CD4-positive, alpha-beta T cell treated with Interleukin-10 for 1 hour (primary cell): ENCODE results near the gene R3HCC1L.
"Not testable (repeated sequence)": the region's sequence is repeated elsewhere in the genome, so short reads cannot be mapped to it uniquely, and the experiment has no call there.

Experiments
- DNase-seq: peaks from one replicate; pipeline ENCODE4 v3.0.0-alpha.2; 2020

The R3HCC1L gene

DNA sequence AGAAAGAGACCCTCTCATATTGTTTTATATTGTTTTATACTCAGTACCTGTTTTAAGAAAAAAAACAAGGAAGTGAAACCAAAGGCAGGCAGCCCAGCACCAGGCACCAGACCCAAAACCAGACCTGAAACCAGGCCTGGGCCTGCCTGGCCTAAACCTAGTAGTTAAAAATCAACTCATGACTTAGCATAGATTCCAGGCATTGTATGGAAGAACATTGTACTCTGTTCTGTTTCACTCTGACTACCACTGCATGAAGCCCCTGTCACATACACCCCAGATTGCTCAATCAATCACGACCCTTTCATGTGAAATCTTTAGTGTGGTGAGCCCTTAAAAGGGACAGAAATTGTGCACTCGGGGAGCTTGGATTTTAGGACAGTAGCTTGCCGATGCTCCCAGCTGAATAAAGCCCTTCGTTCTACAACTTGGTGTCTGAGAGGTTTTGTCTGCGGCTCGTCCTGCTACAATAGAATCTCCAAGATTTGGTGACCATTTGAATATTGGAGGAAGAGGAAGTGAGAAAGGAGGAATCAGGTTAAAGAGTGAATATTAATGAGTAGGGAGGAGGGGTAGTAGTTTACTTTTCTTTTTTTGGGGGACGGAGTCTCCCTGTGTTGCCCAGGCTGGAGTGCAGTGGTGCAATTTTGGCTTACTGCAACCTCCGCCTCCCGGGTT, 1.2 kb upstream of the R3HCC1L start:
- DNase-seq = not testable (repeated sequence)

- DNase-seq = no peak
Observed at GRCh38 chr10:98134117-98134430, 383 bp upstream of the R3HCC1L start.

- no peak for DNase-seq
Observed at GRCh38 chr10:98135222-98135899, 904 bp downstream of the R3HCC1L start.

DNA sequence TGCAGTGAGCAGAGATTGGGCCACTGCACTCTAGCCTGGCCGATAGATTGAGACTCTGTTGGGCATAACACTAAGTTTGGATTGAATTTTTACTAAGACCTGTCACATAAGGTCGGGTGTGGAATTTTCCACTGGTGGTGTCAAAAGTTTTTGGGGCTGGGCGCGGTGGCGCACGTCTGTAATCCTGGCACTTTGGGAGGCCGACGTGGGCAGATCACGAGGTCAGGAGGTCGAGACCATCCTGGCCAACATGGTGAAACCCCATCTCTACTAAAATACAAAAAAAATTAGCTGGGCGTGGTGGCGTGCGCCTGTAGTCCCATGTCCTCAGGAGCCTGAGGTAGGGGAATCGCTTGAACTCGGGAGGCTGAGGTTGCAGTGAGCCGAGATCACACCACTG, 2.3 kb downstream of the R3HCC1L start:
- not testable (repeated sequence) for DNase-seq

DNA sequence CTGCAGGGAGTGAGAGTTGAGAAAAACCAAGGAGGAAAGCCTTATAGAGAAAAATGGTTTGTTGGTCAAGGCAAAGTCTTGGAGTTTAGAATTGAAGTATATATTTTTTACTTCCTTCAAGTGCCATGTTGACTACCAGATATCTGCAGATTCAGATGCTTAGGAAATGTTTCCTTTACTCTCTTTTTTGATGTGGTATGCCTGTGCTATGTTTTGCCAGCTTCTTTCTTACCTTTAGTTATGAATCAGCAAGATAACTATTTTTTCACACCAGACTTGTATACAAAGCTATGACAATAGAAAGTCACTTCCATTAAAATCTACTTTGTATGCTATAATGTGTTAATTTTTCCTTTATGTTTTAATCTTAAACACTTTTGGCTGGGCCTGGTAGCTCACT, 3.6 kb downstream of the R3HCC1L start:
- peak; percentile 26 for DNase-seq

- no peak for DNase-seq
Observed at GRCh38 chr10:98139431-98139830, 5.0 kb downstream of the R3HCC1L start.

GRCh38 chr10:98141484-98142073, 7.1 kb downstream of the R3HCC1L start:
- DNase-seq = no peak

DNA sequence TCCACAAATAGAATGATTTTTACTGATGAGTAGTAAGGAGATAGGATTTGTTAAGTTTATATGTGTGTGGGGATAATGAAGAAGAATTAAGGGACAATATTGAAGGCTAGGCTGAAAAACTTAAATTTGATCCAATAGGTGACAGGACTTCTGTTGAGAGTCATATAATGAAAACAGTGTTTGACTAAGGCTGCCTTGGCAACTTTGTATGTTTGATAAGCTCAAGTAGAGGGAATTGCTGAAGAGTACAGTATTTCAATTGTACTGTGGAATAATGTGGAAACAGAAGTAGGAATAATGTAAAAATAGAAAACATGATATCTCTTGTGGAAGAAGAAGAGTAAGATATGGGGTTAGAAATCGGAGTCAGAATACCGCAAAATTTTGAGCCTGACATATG, 10.5 kb downstream of the R3HCC1L start:
- no peak for DNase-seq

DNA sequence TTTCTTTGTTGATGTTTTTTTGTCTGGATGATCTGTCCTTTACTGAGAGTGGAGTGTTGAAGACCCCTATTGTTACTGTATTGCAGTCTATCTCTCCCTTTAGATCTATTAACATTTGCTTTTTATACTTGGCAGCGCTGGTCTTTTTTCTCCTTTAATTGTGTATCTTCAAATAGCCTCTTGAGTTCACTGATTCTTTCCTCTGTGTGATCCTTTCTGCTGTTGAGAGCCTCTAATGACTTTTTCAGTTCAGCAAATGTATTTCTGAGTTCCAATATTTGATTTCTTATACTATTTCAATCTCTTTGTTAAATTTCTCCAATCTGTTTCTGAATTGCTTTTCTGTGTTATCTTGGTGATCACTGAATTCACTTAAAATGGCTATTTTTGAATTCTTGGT, 15.4 kb downstream of the R3HCC1L start:
- DNase-seq = no peak

DNA sequence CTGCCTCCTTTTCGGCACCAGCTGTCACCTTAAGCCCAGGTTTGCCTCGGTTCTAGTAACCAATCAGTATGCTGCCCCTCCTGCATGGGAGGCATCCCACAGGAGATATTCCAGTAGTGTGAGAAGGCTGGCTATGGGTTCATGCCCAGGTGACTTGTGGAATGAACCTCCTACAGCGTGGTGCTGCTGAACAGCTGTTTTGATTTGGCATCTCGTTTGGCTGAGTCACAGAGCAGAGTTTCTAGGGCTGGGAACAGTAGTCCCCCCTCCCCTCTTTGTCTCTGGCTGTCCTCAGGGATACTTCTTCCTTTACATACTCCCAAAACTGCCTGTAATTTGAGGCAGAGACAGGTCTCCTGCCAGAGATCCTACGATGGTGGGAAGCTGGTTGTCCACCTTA, 16.1 kb downstream of the R3HCC1L start:
- no peak for DNase-seq

- not testable (repeated sequence) for DNase-seq
Observed at GRCh38 chr10:98152778-98153177, 18.3 kb downstream of the R3HCC1L start.

- DNase-seq = not testable (repeated sequence)
Observed at GRCh38 chr10:98153213-98153958, 18.9 kb downstream of the R3HCC1L start.

DNA sequence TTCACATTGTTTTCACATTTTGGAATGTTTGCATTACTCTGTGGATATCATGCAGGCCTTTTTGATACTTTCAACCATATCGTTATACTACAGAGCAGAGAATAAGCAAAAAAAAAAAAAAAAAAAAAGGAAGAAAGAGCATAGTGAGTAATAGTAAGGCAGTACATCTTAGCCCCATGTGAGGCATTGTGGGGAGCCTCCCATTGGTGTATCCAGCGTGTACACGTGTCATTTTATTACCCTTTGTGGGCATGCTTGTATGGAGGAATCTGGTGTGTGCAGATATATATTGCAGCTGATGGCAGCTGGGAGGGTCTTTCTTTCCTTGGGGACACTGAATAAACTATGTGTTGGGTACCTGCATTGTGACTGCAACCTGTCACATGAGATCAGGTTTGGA, 19.6 kb downstream of the R3HCC1L start:
- no peak for DNase-seq

GRCh38 chr10:98158576-98158975, 24.1 kb downstream of the R3HCC1L start:
- no peak for DNase-seq

GRCh38 chr10:98163941-98164340, 29.5 kb downstream of the R3HCC1L start:
- DNase-seq = no peak

GRCh38 chr10:98167191-98167590, 32.7 kb downstream of the R3HCC1L start:
- no peak for DNase-seq

GRCh38 chr10:98168147-98168546, 33.7 kb downstream of the R3HCC1L start:
- no peak for DNase-seq

GRCh38 chr10:98168766-98169165, 34.3 kb downstream of the R3HCC1L start:
- no peak for DNase-seq

DNA sequence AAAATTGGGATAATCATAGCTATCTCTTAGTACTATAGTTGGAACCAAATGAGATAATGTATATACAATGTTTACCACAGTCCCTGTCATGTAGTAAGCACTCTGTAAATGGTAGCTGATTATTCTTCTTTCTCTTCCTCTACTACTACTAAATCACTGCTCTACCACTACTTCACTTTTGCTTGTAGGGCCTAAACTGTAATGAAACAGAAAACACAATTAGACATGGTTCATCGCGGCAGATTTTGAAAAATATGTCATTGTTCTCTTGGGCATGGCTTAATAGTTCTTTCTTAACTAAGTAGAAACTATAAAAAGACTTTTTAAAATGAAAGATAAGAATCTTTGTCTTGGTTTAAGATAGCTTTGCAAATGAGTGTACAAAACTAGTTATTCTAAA, 34.9 kb downstream of the R3HCC1L start:
- DNase-seq = no peak

DNA sequence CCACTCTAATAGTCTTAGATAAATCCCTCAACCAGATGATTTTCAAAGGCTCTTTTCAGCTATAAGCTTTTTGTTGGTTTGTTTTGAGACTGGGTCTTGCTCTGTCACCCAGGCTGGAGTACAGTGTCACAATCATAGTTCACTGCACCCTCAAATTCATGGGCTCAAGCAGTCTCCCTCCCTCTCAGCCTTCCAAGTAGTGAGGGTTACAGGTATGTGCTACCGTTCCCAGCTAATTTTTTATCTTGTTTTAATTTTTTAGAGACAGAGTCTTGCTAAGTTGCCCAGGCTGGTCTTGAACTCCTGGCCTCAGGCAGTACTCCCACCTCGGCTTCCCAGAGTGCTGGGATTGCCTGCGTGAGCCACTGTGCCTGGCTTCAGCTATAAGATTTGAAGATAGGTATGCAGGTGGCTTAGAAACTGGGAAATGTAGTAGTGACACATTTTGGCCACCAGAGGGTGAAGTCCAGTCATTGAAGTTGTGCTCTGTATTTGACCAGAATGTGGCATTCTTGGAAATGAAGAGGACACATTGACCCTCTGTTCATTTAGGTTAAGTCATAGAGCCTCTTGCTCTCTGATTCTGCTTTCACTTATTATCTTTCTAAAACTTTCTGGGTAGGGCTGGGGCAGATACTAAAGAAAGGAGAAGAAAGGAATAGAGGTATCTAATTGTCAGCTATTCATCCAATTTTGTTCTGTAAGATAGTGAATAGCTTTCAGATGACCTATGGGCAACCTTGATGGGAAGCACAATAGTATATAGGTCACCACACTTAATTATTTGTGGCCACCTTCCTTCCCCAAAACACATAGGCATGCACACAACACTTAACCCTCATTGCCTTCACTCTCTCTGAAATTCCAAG, 36.0 kb downstream of the R3HCC1L start:
- DNase-seq = peak; percentile 43

DNA sequence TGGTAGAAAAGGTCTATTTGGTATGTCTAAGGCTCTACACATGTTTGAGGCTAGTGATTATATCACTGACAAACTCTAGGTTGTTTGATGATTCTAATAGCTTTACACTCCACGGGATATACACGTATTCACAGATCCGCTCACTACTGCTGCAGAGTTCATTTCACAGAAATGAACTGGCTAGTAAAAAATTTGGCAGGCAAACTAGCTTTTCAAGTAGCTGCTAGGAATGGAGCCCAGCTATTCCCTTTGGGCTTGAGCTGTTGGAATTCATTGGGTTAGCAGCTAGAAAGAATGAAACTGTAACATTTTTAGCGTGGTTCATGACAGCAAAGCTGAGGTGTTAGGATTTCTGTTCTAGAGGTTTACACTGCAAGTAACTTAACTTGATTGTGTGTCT, 37.6 kb downstream of the R3HCC1L start:
- no peak for DNase-seq

- DNase-seq = no peak
Observed at GRCh38 chr10:98172495-98172894, 38.0 kb downstream of the R3HCC1L start.

- DNase-seq = no peak
Observed at GRCh38 chr10:98173260-98173659, 38.8 kb downstream of the R3HCC1L start.
